ENCODE measurements around the gene MCCD1.
"Not testable (repeated sequence)": the region's sequence is repeated elsewhere in the genome, so short reads cannot be mapped to it uniquely, and the experiment has no call there.

The MCCD1 gene, protein sequence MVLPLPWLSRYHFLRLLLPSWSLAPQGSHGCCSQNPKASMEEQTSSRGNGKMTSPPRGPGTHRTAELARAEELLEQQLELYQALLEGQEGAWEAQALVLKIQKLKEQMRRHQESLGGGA

DNA sequence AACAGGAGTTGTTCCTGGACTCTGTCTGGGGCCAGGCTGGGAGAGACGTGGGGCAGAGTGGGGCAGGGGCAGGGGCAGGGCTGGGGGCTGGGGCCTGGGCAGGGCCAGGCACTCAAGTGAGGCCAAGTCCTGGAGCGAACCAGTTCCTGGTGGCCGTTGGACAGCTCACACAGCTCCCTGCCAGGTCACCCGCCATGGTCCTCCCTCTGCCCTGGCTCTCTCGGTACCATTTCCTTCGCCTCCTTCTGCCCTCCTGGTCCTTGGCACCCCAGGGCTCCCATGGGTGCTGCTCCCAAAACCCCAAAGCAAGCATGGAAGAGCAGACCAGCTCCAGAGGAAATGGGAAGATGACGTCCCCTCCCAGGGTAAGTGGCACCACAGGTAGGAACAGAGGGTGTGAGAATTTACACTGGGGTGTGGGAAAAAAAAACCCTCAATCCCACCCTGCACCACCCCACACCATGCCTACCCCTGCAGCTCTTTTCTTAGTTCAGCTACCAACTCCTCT, at the start of gene MCCD1:
Gene MCCD1, plus strand, starts transcription at position 142 of the 508 bp plus-strand sequence. Its CDS starts 53 bp downstream, at position 195.
- no peak for DNase-seq

DNA sequence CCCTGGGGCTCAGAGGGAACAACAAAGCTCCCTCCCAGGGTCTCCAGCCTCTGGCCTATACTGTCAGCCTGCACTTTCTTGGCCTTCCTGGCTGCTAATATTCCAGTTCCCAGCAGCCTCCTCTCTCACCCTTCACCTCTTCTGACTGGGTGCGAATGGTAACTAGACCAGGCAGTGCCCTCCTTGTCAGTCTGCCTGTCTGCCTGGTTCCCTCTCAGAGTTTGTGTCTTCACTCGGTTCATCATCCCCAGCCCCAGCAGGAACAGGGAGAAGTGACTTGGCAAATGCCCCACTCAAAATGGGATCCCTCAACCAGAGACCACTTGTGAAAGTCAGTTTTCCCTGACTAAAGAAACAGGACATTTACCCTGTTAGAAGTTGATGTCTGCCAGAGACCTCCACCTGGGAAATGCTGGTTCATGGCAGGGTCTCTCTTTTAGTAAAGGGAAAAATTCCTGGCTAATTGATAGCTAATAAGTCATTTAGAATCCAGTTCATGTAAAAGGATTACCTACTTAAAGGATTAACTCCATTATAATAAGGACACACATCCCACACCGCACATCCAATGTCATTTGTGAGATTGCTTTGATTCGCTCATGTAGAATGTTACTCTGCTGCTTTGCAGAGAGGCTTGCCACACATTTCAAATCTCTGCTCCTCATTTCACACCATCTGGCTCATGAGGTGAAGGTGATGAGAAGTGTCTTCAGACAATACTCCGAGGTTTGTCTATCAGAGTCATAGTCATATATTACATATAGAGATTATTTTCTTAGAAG, 49.4 kb upstream of the MCCD1 start:
- no peak for DNase-seq

DNA sequence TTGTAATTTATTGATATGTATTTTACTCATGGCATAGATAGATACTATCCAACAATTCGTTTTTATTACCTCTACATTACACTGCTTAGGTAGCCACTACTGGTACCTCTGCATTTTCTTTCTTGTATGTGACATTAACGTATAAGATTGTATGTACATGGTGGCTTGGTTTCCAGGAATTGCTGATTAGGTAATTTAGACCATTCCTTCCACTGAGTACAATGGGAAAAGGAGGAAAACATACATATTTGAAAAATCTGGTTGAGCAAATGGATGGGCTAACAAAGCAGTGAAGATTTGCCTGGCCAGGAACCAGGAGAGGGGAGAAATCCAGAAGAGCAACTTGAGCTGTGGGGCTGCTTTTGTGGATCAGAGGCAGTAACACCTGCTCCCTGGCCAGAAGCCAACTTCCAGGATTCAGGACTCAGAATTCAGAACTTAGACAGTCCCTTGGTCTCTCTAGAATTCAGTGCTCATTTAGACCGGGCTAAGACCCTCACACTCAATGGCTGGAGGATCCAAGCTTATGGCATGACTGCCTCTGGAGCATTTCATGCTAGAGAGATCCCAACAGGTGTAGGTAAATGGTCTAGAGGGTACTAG, 48.7 kb upstream of the MCCD1 start:
- DNase-seq, result no peak

DNA sequence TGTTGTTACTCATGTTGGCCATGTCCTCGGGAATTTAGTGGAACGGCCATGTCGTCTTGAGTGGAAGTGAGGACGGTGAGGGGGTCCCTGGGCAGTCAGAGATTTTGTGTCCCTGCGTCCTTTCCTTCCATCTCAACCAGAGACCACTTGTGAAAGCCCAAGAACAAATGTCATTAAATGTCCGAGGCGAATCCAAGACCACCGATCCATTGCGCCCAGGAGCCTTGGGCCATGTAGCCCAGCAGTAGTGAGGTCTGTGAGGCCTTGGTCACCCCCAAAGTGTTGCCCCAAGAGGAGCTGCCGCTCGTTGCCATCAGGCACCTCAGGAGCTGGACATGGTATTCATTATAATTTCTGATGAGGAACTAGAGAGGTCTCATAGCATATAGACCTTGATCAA, 48.2 kb upstream of the MCCD1 start:
- no peak for DNase-seq

DNA sequence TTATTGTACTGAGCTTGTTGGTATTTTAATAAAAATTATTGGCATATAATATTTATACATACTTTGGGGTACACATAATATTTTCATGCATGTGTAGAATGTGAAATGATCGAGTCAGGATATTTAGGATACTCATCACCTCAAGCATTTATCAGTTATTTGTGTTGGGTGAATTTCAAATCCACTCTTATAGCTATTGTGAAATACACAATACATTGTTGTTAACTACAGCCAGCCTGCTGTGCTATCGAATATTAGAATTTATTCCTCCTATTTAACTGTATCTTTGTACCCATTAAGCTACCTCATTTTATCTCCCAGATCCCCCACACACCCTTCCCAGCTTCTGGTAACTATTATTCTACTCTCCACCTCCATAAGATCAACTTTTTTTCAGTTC, 45.4 kb upstream of the MCCD1 start:
- DNase-seq, result no peak

DNA sequence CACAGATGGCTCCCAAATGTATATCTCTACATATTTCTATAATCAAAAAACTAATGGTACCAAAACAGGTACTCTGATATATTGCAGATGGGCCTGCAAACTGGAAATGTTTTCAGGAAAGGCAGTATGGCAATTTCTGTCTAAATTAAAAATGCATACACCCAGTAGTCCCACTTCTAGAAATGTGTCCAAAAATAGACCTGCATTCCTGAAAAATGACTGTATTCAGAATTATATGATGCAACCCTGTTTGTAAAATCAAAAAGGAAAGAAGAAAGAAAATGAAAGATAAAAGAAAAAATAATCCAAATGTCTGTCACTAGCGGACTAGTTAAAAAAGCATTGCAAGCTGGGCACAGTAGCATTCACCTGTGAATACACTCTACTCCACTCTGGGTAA, 43.7 kb upstream of the MCCD1 start:
- DNase-seq, result no peak

DNA sequence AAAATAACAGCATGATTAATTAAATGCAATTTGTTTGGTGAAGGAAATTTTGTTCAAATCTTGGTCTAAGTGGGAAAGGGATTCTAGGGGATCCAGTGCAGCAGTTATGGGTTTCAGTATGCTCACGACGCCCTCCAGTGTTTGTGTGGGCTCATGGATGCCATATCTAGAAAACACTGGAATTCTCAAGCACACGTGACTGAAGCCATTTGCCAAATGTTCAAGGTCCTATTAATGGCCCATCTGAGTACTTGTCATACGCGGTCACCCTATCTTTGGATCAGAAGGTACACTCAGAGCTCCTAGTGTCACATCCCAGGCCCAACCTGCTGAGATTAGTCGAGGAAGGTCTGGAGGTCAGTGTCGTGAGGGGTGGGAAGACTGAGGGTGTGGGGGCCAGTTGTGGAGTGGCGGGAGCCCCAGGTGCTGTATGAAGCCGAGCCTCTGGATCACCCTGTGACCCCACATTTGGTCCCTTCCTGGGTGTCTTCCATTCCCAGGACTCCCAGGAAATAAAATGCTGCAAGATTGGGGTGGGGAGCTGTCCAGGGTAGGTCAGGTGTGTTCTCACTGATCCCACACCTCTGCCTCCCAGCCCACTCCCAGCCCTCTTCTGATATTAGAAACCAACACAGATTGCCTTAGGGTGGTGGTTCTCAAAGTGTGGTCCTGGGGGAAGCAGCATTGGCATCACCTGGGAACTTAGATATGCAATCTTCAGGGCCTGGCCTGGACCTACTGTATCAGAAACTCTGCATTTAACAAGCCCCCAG, 42.5 kb upstream of the MCCD1 start:
- not testable (repeated sequence) for DNase-seq

DNA sequence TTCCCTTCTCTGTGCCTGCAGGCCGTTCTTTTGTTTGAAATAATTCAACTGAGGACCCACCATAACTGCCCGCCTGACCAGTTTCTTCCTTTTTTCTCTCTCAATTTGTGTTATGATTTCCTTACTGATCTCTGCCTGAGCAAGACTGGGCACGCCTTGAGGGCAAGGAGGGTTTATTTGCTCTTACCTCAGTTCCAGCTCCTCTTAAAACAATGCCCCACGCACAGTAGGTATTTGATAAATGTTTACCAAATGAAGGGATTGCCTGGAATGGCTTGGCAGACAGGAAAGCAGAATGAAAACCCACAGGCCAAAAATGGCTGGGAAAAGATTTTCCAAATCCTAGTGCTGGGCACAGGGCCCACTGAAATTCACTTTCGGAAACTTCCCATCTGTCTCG, 41.1 kb upstream of the MCCD1 start:
- DNase-seq, result not testable (repeated sequence)

DNA sequence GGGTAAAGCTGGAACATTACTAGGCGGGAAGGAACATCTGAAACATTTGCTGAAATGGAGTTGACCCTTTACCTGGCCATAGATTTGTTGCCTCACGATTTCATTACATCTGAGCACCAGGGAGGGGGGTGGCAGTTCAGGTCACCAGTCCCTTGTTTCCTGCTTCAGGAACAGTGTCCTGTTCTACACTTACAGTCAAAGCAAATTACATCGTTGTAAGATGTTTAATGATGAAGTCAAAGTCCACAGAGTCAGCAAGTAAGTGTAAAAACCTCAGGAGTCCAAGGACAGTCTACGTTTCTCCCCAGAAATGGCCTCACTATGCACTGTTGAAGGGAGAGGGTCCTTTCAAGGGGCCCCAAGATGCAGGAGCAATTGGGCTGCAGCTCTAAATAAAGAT, 39.7 kb upstream of the MCCD1 start:
- DNase-seq, result no peak

DNA sequence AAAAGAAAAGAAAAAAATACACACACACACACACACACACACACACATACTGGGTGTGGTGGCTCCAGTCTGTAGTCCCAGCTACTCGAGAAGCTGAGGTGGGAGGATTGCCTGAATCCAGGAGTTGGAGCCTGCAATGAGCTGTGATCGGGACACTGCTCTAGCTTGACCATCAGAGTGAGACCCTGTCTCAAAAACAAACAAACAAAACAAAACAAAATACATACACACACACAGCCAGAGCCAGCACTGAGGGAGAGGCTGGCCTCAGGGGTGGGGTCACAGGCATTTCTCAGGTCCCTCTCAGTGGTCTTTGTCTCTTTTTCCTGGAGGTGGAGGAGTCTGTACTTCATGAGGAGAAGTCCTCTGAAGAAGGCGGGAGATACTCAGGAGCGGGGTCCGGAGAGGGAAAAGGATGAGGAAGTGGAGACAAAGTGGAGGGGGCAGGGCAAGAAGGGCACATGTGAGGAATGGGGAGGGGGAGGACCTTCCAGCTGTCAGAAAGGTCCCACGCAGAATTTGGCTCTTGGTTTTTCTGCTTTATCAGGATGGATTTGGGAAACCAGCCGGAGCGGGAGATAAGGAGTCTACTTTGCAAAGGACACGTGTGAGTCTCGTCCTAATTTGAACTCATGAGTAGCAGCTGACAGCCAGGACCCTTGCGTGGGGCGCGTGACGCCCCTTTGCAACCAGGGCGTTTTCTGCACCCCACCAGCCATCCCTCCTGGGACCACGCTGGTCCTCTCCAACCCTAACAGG, 38.5 kb upstream of the MCCD1 start:
- no peak for DNase-seq

DNA sequence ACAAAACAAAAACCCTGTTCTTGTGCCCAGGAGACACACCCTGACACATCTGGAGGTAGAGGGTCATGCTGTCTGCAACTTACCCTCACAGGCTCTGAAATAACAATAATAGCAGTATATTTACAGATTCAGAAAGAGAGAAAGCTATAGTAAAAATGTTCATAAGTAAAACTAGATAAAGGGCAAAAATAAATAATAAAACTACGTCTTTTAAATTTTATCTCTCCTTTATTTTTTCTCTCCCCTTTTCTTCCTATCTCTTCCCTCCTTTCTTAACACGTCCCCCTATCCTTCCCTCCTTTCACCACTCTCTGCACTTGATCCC, 35.2 kb upstream of the MCCD1 start:
- DNase-seq, result not testable (repeated sequence)

DNA sequence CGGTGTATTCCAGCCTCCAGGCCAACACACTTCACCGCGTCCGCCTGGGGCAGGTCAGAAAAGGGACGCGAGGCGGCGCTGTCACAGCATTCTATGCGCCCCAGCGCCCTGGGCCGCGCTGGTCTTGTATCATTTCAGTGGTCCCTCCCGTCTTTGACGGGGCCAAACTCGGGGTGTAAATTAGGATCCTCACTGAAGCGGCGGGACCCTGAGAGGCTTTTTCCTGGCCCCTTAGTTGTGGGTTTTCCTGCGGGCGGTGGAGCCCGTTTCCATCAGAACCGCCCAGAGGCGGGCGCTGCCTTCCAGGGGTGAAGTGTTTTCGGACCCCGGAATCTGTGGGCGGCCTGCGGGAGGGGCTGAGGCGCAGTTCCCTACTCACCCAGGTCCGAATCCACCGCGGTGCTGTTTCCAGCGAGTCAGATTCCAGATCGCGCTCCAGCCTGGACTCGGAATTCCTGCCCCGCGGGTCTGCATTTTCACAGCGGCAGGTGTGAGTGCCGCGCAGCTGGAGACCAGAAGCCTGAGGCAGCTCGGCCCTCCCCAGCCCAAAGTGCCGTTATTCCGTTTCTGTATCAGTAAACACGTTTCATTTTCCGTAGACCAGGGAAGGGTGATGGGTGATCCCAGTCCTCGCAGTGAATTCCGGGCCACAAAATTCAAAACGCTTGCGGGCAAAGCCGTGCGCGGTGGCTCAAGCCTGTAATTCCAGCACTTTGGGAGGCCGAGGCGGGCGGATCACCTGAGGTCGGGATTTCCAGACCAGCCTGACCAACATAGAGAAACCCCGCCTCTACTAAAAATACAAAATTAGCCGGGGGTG, 34.7 kb upstream of the MCCD1 start:
- DNase-seq, result peak; percentile 25 to 61

DNA sequence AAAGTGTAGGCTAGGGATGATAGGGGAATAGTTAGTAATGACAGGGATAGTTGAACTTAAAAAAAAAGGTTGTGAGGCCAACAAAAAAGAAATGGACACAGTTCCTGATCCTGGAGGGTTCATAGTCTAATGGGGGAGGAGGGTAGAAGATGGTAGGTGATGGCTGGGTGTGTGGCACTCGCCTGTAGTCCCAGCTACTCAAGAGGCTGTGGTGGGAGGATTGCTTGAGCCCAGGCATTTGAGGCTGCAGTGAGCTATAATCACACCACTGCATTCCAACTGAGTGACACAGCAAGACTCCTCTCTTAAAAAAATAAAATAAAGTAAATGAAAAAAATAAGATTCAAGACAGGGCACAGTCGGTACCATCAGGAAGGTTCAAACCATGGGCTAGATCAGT, 33.2 kb upstream of the MCCD1 start:
- no peak for DNase-seq

DNA sequence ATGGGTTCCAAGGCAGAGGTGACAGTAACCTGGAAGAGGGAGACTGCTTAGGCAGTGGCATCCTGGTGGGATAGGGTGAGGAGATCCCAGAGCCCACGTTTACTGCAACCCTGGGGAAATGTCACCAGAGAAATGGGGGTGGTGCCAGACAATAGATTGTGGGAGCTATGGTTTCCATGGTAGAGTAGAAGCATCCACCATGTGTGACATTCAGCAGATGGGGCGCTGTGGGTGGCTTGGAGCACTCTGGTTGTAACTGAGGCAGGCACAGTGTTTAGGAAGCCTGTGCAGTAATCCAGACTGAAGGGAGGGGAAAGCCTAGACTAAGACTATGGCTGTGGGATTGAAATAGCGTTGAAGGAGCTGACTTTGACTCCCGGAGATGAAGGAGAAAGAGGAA, 31.9 kb upstream of the MCCD1 start:
- DNase-seq, result not testable (repeated sequence)

DNA sequence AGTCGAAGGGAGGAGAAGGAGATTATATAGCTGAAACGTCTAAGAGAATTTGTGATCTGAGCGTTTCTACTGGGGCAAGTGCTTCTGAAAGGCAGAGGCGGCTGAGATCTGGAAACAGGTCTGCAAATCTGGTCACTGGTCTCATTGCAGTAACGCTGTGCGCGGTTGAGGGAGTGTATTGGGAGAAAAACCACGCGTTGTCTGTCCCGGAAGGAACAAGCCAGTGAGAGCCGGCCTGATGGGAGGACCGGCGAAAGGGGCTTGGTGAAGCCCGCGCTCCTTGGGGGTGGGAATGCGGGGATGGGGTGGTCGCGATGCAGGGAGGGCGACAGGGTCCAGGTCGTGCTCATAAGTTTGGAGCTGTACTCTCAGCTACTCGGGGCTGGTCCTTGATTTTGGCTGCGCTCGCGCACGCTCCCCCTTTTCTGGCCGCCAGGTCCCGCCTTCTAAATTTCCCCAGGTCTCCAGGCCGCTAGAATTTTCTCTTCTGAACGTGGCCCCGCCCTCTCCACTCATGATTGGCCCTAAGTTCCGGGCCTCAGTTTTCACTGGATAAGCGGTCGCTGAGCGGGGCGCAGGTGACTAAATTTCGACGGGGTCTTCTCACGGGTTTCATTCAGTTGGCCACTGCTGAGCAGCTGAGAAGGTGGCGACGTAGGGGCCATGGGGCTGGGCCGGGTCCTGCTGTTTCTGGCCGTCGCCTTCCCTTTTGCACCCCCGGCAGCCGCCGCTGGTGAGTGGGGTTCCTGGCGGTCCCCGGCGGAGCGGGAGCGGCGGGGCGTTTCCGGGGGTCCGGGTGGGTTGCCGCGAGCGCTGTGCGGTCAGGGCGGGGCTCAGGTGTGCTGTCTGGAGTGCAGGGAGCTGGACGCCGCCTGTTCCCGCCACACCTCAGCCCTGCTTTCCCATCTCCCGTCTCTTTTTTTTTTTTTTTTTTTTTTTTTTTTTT, 31.0 kb upstream of the MCCD1 start, which contains the start of gene MICB:
Gene MICB, plus strand, starts transcription at position 615 of the 946 bp plus-strand sequence. Its CDS starts 49 bp downstream, at position 664.
- DNase-seq, result peak in 1 of 2 experiments; percentile 7

DNA sequence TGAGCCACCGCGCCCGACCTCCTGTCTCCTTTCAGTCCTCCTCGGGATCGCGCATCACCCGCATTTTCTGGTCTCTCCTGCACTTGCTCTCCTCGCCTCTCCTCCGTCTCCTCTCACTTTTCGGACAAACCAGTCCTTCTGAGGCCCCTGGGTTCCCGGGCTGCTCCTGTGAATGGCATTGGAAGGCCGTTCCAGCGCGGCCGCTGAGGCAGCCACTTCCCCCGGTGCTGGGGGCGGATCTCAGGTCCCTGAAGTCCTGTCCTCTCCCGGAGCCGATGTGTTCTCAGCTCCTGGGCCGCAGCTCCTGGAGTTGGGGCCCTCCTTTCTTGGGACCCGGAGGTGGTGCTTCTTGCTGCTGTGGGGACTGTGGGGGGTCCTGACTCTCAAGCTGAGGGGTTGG, 30.0 kb upstream of the MCCD1 start:
- DNase-seq, result no peak

DNA sequence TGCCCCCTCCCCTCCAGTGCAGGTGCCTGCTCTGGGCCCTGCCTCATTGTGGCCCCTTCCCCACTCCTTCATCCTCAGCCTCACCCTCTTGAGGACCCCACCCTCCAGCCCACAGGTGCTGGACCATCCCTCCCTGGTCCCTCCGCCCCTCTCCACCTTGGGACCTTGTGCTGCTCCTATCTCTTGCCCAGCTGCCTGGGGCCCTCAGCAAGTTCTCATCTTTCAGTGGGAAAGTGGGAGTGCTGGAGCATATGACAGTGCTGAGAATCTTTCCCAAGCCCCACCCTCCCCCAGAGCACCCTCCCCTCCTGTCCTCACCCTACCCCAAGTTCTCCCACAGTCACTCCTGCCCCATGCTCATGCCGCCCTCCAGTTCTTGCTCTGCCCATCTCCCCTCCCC, 29.1 kb upstream of the MCCD1 start:
- not testable (repeated sequence) for DNase-seq

DNA sequence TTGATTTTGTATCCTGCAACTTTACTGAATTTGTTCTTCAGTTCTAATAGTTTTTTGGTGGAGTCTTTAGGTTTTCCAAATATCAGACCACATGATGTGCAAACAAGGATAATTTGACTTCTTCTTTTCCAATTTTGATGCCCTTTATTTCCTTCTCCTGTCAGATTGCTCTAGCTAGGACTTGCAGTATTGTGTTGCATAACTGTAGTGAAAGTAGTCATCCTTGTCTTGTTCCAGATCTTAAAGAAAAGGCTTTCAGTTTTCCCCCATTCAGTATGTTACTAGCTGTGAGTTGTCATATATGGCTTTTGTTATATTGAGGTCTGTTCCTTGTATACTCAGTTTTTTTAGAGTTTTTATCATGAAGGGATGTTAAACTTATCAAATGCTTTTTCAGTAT, 26.2 kb upstream of the MCCD1 start:
- DNase-seq, result no peak

DNA sequence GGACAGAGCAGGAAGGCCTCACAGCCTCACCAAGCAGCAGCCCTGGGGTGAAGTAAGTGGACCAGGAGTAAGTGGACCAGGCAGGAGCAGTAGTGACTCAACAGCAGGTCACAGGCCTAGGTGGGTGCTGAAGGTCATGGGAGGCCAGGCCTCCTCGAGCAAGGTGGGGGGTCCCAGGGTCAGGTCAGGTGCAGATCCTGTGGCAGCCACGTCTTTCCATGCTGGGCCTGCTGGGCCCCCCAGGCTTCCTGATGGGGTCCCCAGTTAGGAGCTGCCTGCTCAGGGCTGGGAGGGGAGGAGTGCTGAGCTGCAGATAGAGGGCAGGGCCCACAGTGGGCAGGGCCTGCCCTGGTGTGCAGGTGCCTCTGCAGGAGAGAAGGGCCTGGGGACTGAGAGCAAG, 19.7 kb upstream of the MCCD1 start:
- not testable (repeated sequence) for DNase-seq

DNA sequence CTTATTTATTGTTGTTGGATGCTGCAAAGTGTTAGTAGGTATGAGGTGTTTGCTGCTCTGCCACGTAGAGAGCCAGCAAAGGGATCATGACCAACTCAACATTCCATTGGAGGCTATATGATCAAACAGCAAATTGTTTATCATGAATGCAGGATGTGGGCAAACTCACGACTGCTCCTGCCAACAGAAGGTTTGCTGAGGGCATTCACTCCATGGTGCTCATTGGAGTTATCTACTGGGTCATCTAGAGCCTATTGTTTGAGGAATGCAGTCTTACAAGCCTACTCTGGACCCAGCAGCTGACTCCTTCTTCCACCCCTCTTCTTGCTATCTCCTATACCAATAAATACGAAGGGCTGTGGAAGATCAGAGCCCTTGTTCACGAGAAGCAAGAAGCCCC, 18.8 kb upstream of the MCCD1 start:
- DNase-seq, result no peak
